VCaP (cell line): ENCODE results near the gene KRTAP29-1.
A peak's percentile ranks its signal among the peaks of the same experiment; 100 is the strongest.

Experiments
- H3K27ac ChIP-seq: fragments of 450-650 bp; 2 replicates; pipeline ENCODE4 v1.5.1; 2017
- CTCF ChIP-seq: fragments of 450-650 bp; conservative IDR thresholded peaks from 2 replicates; pipeline ENCODE4 v1.5.1; 2017; ENCODE audit warnings: mild to moderate bottlenecking, moderate library complexity

The KRTAP29-1 gene

DNA sequence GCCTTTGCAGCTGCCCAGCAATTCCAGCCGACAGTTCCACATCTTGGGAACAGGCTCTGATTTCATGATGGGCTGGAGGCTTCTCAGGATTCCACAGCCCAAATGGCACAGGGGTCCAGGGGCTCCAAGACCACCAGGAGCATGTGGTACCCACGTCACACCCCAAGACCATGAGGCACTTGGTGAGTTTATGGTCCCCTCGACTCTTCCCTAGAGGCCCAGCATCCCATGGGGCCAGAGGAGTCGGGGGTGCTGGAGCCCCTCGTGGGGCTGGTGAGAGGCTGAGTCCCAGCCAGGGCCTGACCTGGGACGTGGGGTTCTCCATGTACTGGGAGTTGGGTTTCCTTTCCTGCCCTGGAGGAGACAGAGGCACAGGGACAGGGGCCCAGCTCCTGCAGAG is 23.0 kb upstream of the KRTAP29-1 start:
- TF ChIP-seq CTCF: no peak
- H3K27ac ChIP-seq: no peak overlapping the region

GRCh38 chr17:41325126-41325525 is 22.5 kb upstream of the KRTAP29-1 start:
- no peak overlapping the region for H3K27ac ChIP-seq
- TF ChIP-seq CTCF: no peak

GRCh38 chr17:41324180-41325075 is 21.8 kb upstream of the KRTAP29-1 start:
- peak; percentile 81 for TF ChIP-seq CTCF
- H3K27ac ChIP-seq: no peak overlapping the region

GRCh38 chr17:41322903-41323895 is 20.5 kb upstream of the KRTAP29-1 start:
- TF ChIP-seq CTCF: no peak
- no peak overlapping the region for H3K27ac ChIP-seq

DNA sequence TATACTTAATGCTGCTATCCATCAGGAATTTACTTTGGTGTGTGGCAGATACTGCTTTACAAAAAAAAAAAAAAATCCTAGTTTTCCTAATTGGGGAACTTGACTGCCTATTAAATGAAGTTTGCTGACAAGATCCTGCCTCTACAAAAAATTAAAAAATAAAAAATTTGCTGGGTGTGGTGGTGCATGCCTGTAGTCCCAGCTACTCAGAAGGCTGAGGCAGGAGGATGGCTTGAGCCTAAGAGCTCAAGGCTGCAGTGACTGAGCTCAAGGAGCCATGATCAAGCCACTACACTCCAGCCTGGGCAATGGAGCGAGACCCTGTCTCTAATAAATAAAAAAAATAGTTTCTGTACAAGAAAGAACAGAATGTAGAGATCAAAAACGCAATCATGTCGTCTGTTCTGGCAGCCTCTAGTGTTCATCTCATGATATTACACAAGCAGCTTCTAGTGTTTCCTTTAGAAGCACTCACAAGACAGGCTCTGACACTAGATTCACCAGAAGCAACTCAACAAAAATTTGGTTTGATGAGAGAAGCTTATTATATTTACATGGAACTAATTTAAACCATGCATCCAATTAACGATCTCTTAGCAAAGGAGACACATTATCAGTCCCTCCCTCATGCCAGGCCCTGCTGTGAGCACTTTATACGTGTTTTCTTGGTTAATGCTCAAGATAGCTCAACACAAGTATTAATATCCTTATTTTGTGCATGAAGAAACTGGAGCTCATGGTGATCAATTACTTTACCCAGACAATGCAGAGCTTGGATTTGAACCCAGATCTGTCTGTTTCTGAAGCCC is 19.6 kb upstream of the KRTAP29-1 start:
- TF ChIP-seq CTCF: peak; percentile 96
- no peak overlapping the region for H3K27ac ChIP-seq

GRCh38 chr17:41318231-41318630 is 15.6 kb upstream of the KRTAP29-1 start:
- TF ChIP-seq CTCF: no peak
- H3K27ac ChIP-seq: no peak overlapping the region
